WTC11 (cell line): ENCODE data around the gene ZAR1L. TPM values are rescaled to one million over a fixed set of nuclear protein-coding genes. Genes with fewer than 3 reads are reported as not detected.

Source experiments
- ATAC-seq: fragments of 200-7000 bp; cut with Tn5 transposase; 2 replicates; pipeline ENCODE4 v1.10.0; 2021; ENCODE audit warnings: mild to moderate bottlenecking, moderate library complexity
- CTCF ChIA-PET: fragments of 300-600 bp; sonication (Branson Sonifier 250); formaldehyde crosslinking; loops from one replicate; lab custom pipeline; 2021; ENCODE audit warnings: antibody characterized with exemption; lab: Charles Lee
- POLR2A ChIA-PET: fragments of 350-600 bp; sonication (Branson Sonifier 250); formaldehyde crosslinking; loops from one replicate; lab custom pipeline; 2021; ENCODE audit warnings: antibody characterized with exemption; lab: Charles Lee
- DNase-seq: peaks from one replicate; pipeline ENCODE4 v3.0.0; 2021; ENCODE audit warnings: low spot score
- H3K27ac Mint-ChIP-seq: 2 replicates; pipeline ENCODE4 v1.8.0; 2021; ENCODE audit warnings: mixed read lengths
- H3K27me3 Mint-ChIP-seq: 2 replicates; pipeline ENCODE4 v1.8.0; 2021; ENCODE audit warnings: low read depth, mild to moderate bottlenecking, moderate library complexity, mixed read lengths
- H3K36me3 Mint-ChIP-seq: 2 replicates; pipeline ENCODE4 v1.8.0; 2021; ENCODE audit warnings: mixed read lengths
- H3K4me1 Mint-ChIP-seq: 2 replicates; pipeline ENCODE4 v1.8.0; 2022; ENCODE audit warnings: mixed read lengths
- H3K4me3 Mint-ChIP-seq: 2 replicates; pipeline ENCODE4 v1.8.0; 2021; ENCODE audit warnings: mild to moderate bottlenecking, moderate library complexity, mixed read lengths
- H3K9me3 Mint-ChIP-seq: 2 replicates; pipeline ENCODE4 v1.8.0; 2021; ENCODE audit warnings: mixed read lengths
- ATF2 ChIP-seq: sonication (generic); formaldehyde crosslinking; IDR thresholded peaks from 2 replicates; pipeline ENCODE4 v1.8.1; 2022; ENCODE audit warnings: low read depth, missing genetic modification reagents, borderline replicate concordance
- ATF3 ChIP-seq: sonication (generic); formaldehyde crosslinking; conservative IDR thresholded peaks from 2 replicates; pipeline ENCODE4 v1.8.1; 2022; ENCODE audit warnings: mild to moderate bottlenecking, missing genetic modification reagents
- ATF6 ChIP-seq: sonication (generic); formaldehyde crosslinking; IDR thresholded peaks from 2 replicates; pipeline ENCODE4 v1.8.1; 2023; ENCODE audit warnings: mild to moderate bottlenecking, missing genetic modification reagents
- CREM ChIP-seq: sonication (generic); formaldehyde crosslinking; IDR thresholded peaks from 2 replicates; pipeline ENCODE4 v1.8.1; 2022; ENCODE audit warnings: mild to moderate bottlenecking, missing genetic modification reagents, moderate library complexity
- ESRRA ChIP-seq: sonication (generic); formaldehyde crosslinking; IDR thresholded peaks from 2 replicates; pipeline ENCODE4 v1.8.1; 2022; ENCODE audit warnings: mild to moderate bottlenecking, missing genetic modification reagents, borderline replicate concordance
- ETV6 ChIP-seq: sonication (generic); formaldehyde crosslinking; IDR thresholded peaks from 2 replicates; pipeline ENCODE4 v1.8.1; 2022; ENCODE audit warnings: mild to moderate bottlenecking, missing genetic modification reagents
- FOXP4 ChIP-seq: sonication (generic); formaldehyde crosslinking; IDR thresholded peaks from 2 replicates; pipeline ENCODE4 v1.8.0; 2022; ENCODE audit warnings: mild to moderate bottlenecking, missing genetic modification reagents
- GTF2I ChIP-seq: fragments of 250-450 bp; sonication (Bioruptor Pico); conservative IDR thresholded peaks from 2 replicates; pipeline ENCODE4 v1.4.0; 2021; ENCODE audit warnings: mild to moderate bottlenecking
- IRF2 ChIP-seq: sonication (generic); formaldehyde crosslinking; IDR thresholded peaks from 2 replicates; pipeline ENCODE4 v1.8.0; 2022; ENCODE audit warnings: low read depth, missing genetic modification reagents, borderline replicate concordance
- JAZF1 ChIP-seq: fragments of 250-450 bp; sonication (Bioruptor Pico); IDR thresholded peaks from 2 replicates; pipeline ENCODE4 v1.9.0; 2021; ENCODE audit warnings: moderate library complexity, mild to moderate bottlenecking, inconsistent platforms
- MLX ChIP-seq: sonication (generic); formaldehyde crosslinking; IDR thresholded peaks from 2 replicates; pipeline ENCODE4 v1.8.1; 2023; ENCODE audit warnings: mild to moderate bottlenecking, missing genetic modification reagents, moderate library complexity
- PRRX2 ChIP-seq: fragments of 250-450 bp; sonication (Bioruptor Pico); IDR thresholded peaks from 2 replicates; pipeline ENCODE4 v1.8.0; 2021; ENCODE audit warnings: mild to moderate bottlenecking
- RELA ChIP-seq: sonication (generic); formaldehyde crosslinking; IDR thresholded peaks from 2 replicates; pipeline ENCODE4 v1.8.1; 2022; ENCODE audit warnings: missing genetic modification reagents, mild to moderate bottlenecking, borderline replicate concordance
- USF1 ChIP-seq: sonication (generic); formaldehyde crosslinking; IDR thresholded peaks from 2 replicates; pipeline ENCODE4 v1.8.0; 2022; ENCODE audit warnings: mild to moderate bottlenecking, missing genetic modification reagents
- ZBTB21 ChIP-seq: sonication (generic); formaldehyde crosslinking; IDR thresholded peaks from 2 replicates; pipeline ENCODE4 v1.8.1; 2023; ENCODE audit warnings: mild to moderate bottlenecking, missing genetic modification reagents, borderline replicate concordance
- ZBTB43 ChIP-seq: sonication (generic); formaldehyde crosslinking; IDR thresholded peaks from 2 replicates; pipeline ENCODE4 v1.8.1; 2023; ENCODE audit warnings: mild to moderate bottlenecking, missing genetic modification reagents
- ZNF219 ChIP-seq: sonication (generic); formaldehyde crosslinking; IDR thresholded peaks from 2 replicates; pipeline ENCODE4 v1.8.0; 2023; ENCODE audit warnings: missing genetic modification reagents, mild to moderate bottlenecking, borderline replicate concordance
- ZNF512 ChIP-seq: sonication (generic); formaldehyde crosslinking; IDR thresholded peaks from 2 replicates; pipeline ENCODE4 v1.8.1; 2022; ENCODE audit warnings: missing genetic modification reagents, borderline replicate concordance
- ZNF532 ChIP-seq: fragments of 250-450 bp; sonication (Bioruptor Pico); IDR thresholded peaks from 2 replicates; pipeline ENCODE4 v1.9.0; 2021; ENCODE audit warnings: mild to moderate bottlenecking, borderline replicate concordance
- total RNA-seq: library from RNA; stranded (reverse); gene quantifications from 3 replicates; pipeline ENCODE4 v1.2.3, GENCODE V29; 2021

ZAR1L gene
- total RNA-seq, 1 experiment from 2014 or later, result 0.33 TPM

GRCh38 chr13:32278426-32278825 lies 36.7 kb downstream of the ZAR1L start (continued):
- TF ChIP-seq ATF2 (no peak), USF1 (CRISPR knock-in tag) (no peak), IRF2 (no peak), MLX (CRISPR knock-in tag) (no peak), JAZF1 (no peak), PRRX2 (CRISPR knock-in tag) (no peak), ZNF219 (CRISPR knock-in tag) (no peak), ATF3 (no peak), ZBTB43 (CRISPR knock-in tag) (no peak), ZNF512 (CRISPR knock-in tag) (no peak), ESRRA (CRISPR knock-in tag) (no peak)

- Mint-ChIP-seq H3K36me3 (no peaks in the 10 kb centered on the region), H3K4me1 (no peaks in the 10 kb centered on the region), H3K27ac (no peak overlapping the region), H3K9me3 (no peaks in the 10 kb centered on the region), H3K4me3 (no peak overlapping the region), H3K27me3 (no peaks in the 10 kb centered on the region)
- no peak for ATAC-seq
- POLR2A ChIA-PET, result no interaction called here
- no peak for DNase-seq
- CTCF ChIA-PET, result interaction anchor here (1.5 kb wide), 1 partner anchor 10 kb away, joined by 12 read pairs; no protein-coding TSS in a partner anchor
- TF ChIP-seq ESRRA (CRISPR knock-in tag) (no peak), ATF6 (no peak), ZBTB21 (CRISPR knock-in tag) (no peak), ZNF532 (no peak), ATF3 (no peak), FOXP4 (CRISPR knock-in tag) (no peak), MLX (CRISPR knock-in tag) (no peak), GTF2I (CRISPR knock-in tag) (no peak), CREM (CRISPR knock-in tag) (no peak), ETV6 (CRISPR knock-in tag) (no peak), RELA (CRISPR knock-in tag) (no peak)
Observed at GRCh38 chr13:32277839-32278238, 37.3 kb downstream of the ZAR1L start.
